HG02970 (cell line): ENCODE data around the gene CCHCR1.

ENCODE experiments used
- ATAC-seq: cut with Tn5 transposase; IDR thresholded peaks from one replicate; pipeline ENCODE4 v1.9.1; 2021; ENCODE audit warnings: mild to moderate bottlenecking, moderate library complexity, moderate number of reproducible peaks; ENCODE audit not compliant: unreplicated experiment, low FRiP score

The CCHCR1 gene

DNA sequence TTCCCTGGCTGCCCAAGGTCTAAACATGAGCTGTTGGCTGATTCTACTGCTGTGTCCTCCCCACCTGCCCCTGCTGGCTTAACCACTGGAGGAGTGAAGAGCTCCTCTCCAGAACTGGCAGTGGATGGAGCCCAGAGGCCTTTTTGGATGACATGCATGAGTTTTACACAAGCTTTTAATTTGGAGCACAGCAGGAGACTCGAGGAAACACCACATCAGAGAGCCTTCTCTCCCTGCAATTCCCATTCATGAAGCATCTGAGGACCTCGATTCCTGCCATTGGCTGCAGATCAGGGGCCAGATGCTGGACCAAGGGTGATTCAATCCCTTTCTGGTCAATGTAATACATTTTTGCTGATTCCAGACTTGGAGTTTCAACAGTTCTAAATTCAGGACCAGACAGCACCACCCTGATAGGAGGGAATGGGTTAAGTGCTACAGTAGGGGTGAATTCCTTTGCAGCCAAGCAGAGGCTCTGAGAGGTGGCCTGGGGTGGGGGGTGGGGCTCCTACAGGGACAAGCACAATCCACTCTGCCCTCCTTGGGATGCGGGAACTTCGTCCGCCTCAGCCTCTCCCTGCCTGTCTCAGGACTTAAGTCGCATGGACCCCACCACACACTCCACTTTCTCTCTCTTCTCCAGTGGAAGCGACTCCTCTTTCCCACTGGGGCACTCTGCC, 43.6 kb downstream of the CCHCR1 start:
- ATAC-seq: no peak

DNA sequence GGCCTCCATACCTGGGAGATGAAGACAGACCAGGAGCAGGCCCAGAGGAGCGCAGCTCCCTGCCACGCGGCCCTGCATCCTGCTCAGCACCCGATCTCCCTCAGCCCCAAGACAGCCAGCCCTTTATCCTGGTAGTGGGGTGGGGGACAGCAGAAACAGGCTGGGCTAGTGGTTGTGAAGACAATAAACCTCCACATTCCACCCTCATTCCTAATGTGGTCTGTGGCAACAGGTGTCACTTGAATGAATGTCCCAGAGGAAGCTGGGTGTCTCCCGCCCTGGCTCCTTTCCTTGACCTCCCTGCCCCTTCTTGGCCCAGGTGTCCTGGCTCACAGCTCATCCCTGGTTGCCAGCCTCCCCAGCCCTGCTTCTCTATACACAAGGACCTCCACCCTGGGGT, 45.1 kb downstream of the CCHCR1 start, which contains the start of gene C6orf15:
Gene C6orf15 (minus strand): TSS at position 98 of the 400 bp plus-strand sequence. CDS start 20 bp downstream, at position 78.
- no peak for ATAC-seq

DNA sequence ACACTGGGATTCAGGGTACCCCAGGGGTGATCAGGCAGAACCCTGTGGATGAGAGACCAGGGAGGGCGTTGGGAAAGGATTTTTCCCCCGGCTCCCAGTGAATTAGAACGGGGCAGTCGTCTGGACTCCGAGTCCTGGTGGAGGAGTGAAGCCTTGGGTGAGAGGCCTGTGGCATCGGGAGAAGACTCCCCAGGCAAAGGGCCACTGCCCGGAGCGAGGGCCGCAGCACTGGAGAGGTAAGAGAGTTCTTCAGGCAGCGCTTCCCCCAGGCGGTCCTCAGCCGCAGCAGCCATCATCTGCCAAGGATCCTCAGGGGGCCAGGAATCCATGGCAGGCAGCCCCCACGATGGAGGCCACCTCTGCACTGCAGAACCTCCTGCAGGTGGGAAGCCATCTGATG, 45.9 kb downstream of the CCHCR1 start:
- no peak for ATAC-seq

DNA sequence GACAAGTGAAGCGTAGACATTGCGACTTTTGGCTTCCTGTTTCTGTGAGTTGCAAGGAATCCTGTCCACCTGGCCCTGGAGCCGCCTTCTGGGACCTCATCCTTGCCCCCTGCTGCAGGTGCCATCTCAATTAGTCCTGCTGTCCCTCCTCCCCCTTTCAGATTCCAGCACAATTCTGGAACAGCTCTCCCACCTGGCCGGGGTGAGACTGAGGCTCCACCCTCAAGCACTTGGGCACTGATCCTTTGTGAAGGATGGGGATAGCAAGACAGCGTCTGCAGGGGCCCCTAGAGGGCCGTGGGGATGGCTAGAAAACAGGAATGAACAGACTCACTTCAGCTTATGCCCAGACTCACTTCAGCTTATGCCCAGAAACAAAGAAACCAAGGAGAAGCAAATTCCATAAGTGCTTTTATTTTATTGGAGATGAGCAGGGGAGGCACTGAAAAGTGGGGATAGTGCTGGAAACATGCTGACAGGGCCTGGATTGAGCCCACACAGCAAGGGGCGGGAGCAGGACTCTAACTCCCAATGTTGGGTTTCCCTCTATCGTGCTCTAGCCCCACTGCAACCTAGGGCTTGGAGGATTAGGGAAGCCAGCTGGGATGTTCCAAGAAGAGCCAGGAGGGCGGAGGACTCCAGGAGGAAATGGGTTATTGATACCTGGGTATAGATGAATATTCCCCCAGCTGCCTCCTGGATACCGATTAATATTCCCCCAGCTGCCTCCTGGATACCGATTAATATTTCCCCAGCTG, 46.6 kb downstream of the CCHCR1 start:
- ATAC-seq: no peak

DNA sequence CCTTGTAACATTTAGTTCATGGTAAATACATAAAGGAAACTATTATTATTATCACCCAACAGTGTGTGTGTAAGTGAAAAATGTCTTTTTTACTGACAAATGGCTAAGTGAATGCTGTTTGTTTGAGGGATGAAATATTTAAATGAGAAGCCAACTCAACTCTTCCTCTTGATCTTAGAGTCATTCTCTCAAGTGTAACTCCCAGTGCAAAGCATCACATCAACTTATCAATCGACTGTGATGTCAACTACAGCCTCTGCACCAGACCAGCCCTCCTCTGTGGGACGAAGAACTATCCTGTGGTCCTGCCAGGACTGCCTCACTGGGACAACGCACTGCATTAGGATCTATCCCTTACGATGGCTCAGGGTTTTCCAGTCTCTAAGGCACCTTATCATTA, 50.5 kb downstream of the CCHCR1 start:
- ATAC-seq: no peak

DNA sequence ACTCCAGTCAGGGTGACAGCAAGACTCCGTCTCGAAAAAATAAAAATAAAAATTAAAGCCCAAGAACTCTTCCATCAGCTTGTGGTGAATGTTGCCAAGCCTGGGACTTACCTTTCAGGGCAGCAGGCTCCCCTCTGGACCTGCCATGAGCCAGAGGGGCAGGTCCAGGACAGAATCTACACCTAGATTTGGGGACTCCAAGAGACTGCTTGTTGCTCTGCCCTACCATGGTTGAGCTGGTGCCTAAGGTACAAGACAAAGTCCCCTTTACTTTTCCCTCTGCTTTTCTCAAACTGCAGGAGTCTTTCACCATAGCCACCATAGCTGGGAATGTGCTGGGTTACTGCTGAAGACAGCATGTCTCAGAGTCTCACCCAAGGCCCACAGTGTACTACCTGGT, 54.5 kb downstream of the CCHCR1 start:
- ATAC-seq: no peak

DNA sequence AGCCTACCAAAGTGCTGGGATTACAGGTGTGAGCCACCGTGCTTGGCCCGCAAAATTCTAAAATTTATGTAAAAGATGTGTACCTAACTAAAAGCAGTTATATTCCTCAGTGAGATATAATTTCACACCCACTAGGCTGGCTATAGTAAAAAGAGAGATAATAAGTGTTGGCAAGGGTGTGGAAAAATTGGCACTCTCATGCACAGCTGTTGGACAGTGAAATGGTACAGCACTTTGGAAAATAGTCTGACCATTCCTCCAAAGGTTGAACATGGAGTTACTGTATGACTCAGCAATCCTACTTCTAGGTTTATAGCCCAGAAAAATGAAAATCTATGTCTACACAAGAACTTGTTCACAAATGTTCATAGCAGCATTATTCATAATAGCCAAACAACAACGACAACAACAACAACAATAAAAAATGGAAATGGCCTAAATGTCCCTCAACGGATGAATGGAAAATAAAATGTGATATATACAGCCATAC, 59.1 kb downstream of the CCHCR1 start:
- no peak for ATAC-seq

DNA sequence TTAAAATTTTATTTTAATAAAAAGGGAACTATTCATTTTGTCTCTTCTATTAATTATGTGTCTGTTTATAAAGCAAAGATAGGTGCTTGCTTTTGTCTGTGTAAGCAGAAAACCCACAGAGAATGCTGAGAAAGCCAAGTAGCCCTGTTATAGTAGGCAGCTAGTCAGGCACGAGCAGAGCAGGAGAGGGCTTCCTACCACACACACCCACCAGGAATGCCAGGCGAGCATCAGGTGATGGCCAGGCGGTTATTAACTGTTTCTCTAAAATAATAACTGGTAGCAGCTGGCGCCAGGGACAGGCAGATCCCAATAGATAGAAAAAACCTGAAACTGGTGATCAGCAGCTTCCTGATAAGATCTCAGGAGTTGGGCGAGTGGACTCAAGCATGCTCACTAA, 60.9 kb downstream of the CCHCR1 start:
- ATAC-seq: no peak

DNA sequence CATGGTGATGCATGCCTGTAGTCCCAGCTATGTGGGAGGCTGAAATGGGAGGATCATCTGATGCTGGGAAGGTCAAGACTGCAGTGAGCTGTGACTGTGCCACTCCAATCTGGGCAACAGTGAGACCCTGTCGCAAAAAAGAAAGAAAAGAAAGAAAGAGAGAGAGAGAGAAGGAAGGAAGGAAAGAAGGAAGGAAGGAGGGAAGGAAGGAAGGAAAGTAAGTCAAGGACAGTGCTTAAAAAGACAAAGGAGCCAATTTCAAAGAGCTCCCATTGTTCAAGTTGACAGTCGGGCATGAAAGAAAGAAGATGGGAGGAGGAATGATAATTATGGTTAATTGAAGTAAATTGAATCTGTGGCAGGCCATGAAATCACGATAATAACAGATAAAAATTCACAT, 61.4 kb downstream of the CCHCR1 start:
- no peak for ATAC-seq

DNA sequence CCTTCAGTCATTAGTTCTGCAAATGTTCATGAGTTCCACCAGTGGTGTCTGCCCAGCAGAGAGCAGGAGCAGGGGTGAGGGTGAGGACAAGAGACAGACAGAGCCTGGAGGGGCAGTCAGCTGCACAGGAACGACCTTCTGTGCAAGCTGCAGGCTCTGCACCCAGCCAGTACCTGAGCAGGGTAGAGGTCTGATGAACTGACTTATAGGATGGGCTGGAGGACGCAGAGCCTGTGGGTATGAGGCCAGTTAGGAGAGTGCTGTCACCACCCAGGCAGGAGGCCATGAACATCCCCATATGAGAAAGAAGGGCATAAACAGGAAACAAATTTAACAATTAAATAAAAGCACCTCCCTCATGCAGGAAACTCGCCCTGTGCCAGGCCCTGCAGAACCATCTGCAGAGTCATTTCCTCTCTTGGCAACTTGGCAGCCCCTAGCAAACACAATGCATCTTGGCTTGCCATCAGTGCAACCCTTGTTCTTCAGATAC, 63.2 kb downstream of the CCHCR1 start:
- ATAC-seq: no peak

DNA sequence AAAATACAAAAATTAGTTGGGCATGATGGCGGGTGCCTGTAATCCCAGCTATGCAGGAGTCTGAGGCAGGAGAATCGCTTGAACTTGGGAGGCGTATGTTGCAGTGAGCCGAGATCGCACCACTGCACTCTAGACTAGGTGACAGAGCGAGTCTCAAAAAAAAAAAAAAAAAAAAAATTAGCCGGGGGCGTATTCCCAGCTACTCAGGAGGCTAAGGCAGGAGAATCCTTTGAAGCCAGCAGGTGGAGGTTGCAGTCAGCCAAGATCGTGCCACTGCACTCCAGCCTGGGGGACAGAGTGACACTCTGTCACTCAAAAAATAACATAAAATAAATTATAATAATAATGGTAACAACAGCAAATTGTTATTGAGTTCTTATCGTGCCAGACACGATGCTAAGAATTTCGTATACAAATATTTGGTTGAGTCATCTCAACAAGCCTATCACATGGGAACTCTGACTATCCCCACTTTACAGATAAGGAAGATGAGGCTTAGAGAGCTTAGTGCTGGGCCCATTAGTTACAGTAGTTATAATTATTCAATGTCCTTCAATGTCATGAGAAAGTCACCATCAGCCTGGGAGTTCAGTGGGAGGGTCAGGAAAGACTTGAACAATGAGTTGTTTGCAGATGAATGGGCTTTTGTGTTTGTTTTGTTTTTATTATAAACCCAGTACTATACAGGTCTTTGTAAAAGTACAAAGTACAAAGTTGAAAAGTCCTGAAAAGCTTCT, 64.7 kb downstream of the CCHCR1 start:
- no peak for ATAC-seq
